GM18498 (cell line): ENCODE results near the gene UGT2A2.
A peak's percentile ranks its signal among the peaks of the same experiment; 100 is the strongest.
"Not testable (repeated sequence)": the region's sequence is repeated elsewhere in the genome, so short reads cannot be mapped to it uniquely, and the experiment has no call there.

Experiments
- ATAC-seq: cut with Tn5 transposase; IDR thresholded peaks from one replicate; pipeline ENCODE4 v1.9.1; 2021; ENCODE audit warnings: mild to moderate bottlenecking, moderate library complexity; ENCODE audit not compliant: unreplicated experiment

UGT2A2 gene

GRCh38 chr4:69639542-69639941, at the start of gene UGT2A2:
TSS of gene UGT2A2 (minus strand) at chr4:69639642. CDS start at chr4:69639640, 2 bp downstream.
- no peak for ATAC-seq

GRCh38 chr4:69684804-69685203, 45.4 kb upstream of the UGT2A2 start:
- ATAC-seq, result no peak

- ATAC-seq, result no peak
Measured at GRCh38 chr4:69668680-69669079, 29.2 kb upstream of the UGT2A2 start.

- ATAC-seq, result not testable (repeated sequence)
Measured at GRCh38 chr4:69664009-69664408, 24.6 kb upstream of the UGT2A2 start.

GRCh38 chr4:69661130-69661803, 21.8 kb upstream of the UGT2A2 start:
- ATAC-seq, result not testable (repeated sequence)

- no peak for ATAC-seq
Measured at GRCh38 chr4:69658133-69658532, 18.7 kb upstream of the UGT2A2 start.

- ATAC-seq, result no peak
Measured at GRCh38 chr4:69656653-69657158, 17.3 kb upstream of the UGT2A2 start.

- no peak for ATAC-seq
Measured at GRCh38 chr4:69653147-69653546, 13.7 kb upstream of the UGT2A2 start, which contains the start of gene UGT2A1. TSS of gene UGT2A1 (minus strand) at chr4:69653247. CDS start at chr4:69647644, 5,603 bp downstream.

- no peak for ATAC-seq
Measured at GRCh38 chr4:69650872-69651271, 11.4 kb upstream of the UGT2A2 start.

- ATAC-seq, result no peak
Measured at GRCh38 chr4:69649629-69650028, 10.2 kb upstream of the UGT2A2 start.

- ATAC-seq, result no peak
Measured at GRCh38 chr4:69649207-69649606, 9.8 kb upstream of the UGT2A2 start.

GRCh38 chr4:69642961-69643360, 3.5 kb upstream of the UGT2A2 start:
- ATAC-seq, result no peak

- ATAC-seq, result no peak
Measured at GRCh38 chr4:69640289-69640688, 847 bp upstream of the UGT2A2 start.

- peak; percentile 54 for ATAC-seq
Measured at GRCh38 chr4:69617083-69617694, 22.3 kb downstream of the UGT2A2 start.

- ATAC-seq, result no peak
Measured at GRCh38 chr4:69610484-69610883, 29.0 kb downstream of the UGT2A2 start.

- ATAC-seq, result no peak
Measured at GRCh38 chr4:69601065-69601464, 38.4 kb downstream of the UGT2A2 start.

GRCh38 chr4:69600013-69600412, 39.4 kb downstream of the UGT2A2 start:
- no peak for ATAC-seq

- no peak for ATAC-seq
Measured at GRCh38 chr4:69594382-69594781, 45.1 kb downstream of the UGT2A2 start.

- ATAC-seq, result no peak
Measured at GRCh38 chr4:69591364-69591763, 48.1 kb downstream of the UGT2A2 start.

GRCh38 chr4:69589884-69590283, 49.6 kb downstream of the UGT2A2 start:
- no peak for ATAC-seq

- no peak for ATAC-seq
Measured at GRCh38 chr4:69584135-69584534, 55.3 kb downstream of the UGT2A2 start.

- no peak for ATAC-seq
Measured at GRCh38 chr4:69583543-69583942, 55.9 kb downstream of the UGT2A2 start.
